H9 (cell line): ENCODE results near the gene SIGLEC1. TPM values are rescaled to one million over a fixed set of nuclear protein-coding genes. Genes with fewer than 3 reads are reported as not detected.

Experiments
- DNase-seq: peaks from one replicate; pipeline ENCODE4 v3.0.0-alpha.2; 2017
- H2AFZ ChIP-seq: one replicate; pipeline ENCODE4 v1.6.1; 2013; ENCODE audit warnings: mild to moderate bottlenecking, low read length, control low read depth, moderate library complexity
- H2AK5ac ChIP-seq: 2 replicates; pipeline ENCODE4 v1.6.1; 2013; ENCODE audit warnings: low read length, control low read depth, mixed read lengths; ENCODE audit not compliant: insufficient read length
- H2BK120ac ChIP-seq: one replicate; pipeline ENCODE4 v1.6.1; 2013; ENCODE audit warnings: low read depth, mild to moderate bottlenecking, low read length, control low read depth, inconsistent platforms; ENCODE audit not compliant: poor library complexity, severe bottlenecking
- H2BK12ac ChIP-seq: 2 replicates; pipeline ENCODE4 v1.6.1; 2013; ENCODE audit warnings: low read length, control low read depth, mixed read lengths, low read depth; ENCODE audit not compliant: insufficient read length
- H2BK15ac ChIP-seq: 2 replicates; pipeline ENCODE4 v1.6.1; 2013; ENCODE audit warnings: low read depth, low read length, control low read depth
- H2BK20ac ChIP-seq: one replicate; pipeline ENCODE4 v1.6.1; 2013; ENCODE audit warnings: low read depth, mild to moderate bottlenecking, low read length, control low read depth, inconsistent platforms; ENCODE audit not compliant: poor library complexity, severe bottlenecking
- H2BK5ac ChIP-seq: 2 replicates; pipeline ENCODE4 v1.6.1; 2013; ENCODE audit warnings: low read length, control low read depth, mixed read lengths; ENCODE audit not compliant: insufficient read length
- H3K14ac ChIP-seq: 2 replicates; pipeline ENCODE4 v1.6.1; 2013; ENCODE audit warnings: low read length, control low read depth; ENCODE audit not compliant: insufficient read depth
- H3K18ac ChIP-seq: 2 replicates; pipeline ENCODE4 v1.6.1; 2013; ENCODE audit warnings: low read depth, mild to moderate bottlenecking, mixed read lengths, low read length, control low read depth; ENCODE audit not compliant: insufficient read length
- H3K23ac ChIP-seq: 2 replicates; pipeline ENCODE4 v1.6.1; 2013; ENCODE audit warnings: low read length, control low read depth, mixed read lengths, low read depth; ENCODE audit not compliant: insufficient read length
- H3K23me2 ChIP-seq: 2 replicates; pipeline ENCODE4 v1.6.1; 2013; ENCODE audit warnings: low read depth, mild to moderate bottlenecking, mixed read lengths, low read length, control low read depth; ENCODE audit not compliant: insufficient read length, poor library complexity, severe bottlenecking
- H3K27ac ChIP-seq: 2 replicates; pipeline ENCODE4 v1.5.1; 2013; ENCODE audit warnings: low read length, control low read depth, mixed read lengths, low read depth; ENCODE audit not compliant: insufficient read length
- H3K27me3 ChIP-seq: 2 replicates; pipeline ENCODE4 v1.6.1; 2013; ENCODE audit warnings: low read length, control low read depth, inconsistent platforms; ENCODE audit not compliant: insufficient read depth
- H3K4ac ChIP-seq: 2 replicates; pipeline ENCODE4 v1.6.1; 2013; ENCODE audit warnings: low read depth, mild to moderate bottlenecking, control low read depth, inconsistent platforms, low read length, moderate library complexity
- H3K4me1 ChIP-seq: 2 replicates; pipeline ENCODE4 v1.6.1; 2013; ENCODE audit warnings: low read length, control low read depth, inconsistent platforms; ENCODE audit not compliant: insufficient read depth
- H3K4me2 ChIP-seq: 2 replicates; pipeline ENCODE4 v1.6.1; 2013; ENCODE audit warnings: low read length, control low read depth, mixed read lengths; ENCODE audit not compliant: insufficient read length, insufficient read depth
- H3K56ac ChIP-seq: 2 replicates; pipeline ENCODE4 v1.6.1; 2013; ENCODE audit warnings: low read depth, mild to moderate bottlenecking, mixed read lengths, low read length, control low read depth; ENCODE audit not compliant: insufficient read length
- H3K79me1 ChIP-seq: 2 replicates; pipeline ENCODE4 v1.6.1; 2013; ENCODE audit warnings: low read depth, mild to moderate bottlenecking, moderate library complexity, low read length, control low read depth, inconsistent platforms; ENCODE audit not compliant: insufficient read depth, poor library complexity, severe bottlenecking
- H3K79me2 ChIP-seq: 2 replicates; pipeline ENCODE4 v1.6.1; 2013; ENCODE audit warnings: low read length, control low read depth, inconsistent platforms; ENCODE audit not compliant: insufficient read depth
- H3K9ac ChIP-seq: 2 replicates; pipeline ENCODE4 v1.6.1; 2013; ENCODE audit warnings: low read length, control low read depth, mixed read lengths; ENCODE audit not compliant: insufficient read length; ENCODE audit errors: extremely low read depth
- H3K9me3 ChIP-seq: one replicate; pipeline ENCODE4 v1.6.1; 2013; ENCODE audit warnings: low read depth, low read length, inconsistent platforms; ENCODE audit not compliant: control insufficient read depth
- H3T11ph ChIP-seq: one replicate; pipeline ENCODE4 v1.6.1; 2013; ENCODE audit warnings: mild to moderate bottlenecking, low read length, control low read depth, inconsistent platforms
- H4K20me1 ChIP-seq: one replicate; pipeline ENCODE4 v1.6.1; 2013; ENCODE audit not compliant: control insufficient read depth, insufficient read length, insufficient read depth
- H4K5ac ChIP-seq: 2 replicates; pipeline ENCODE4 v1.6.1; 2013; ENCODE audit warnings: low read depth, mild to moderate bottlenecking, mixed read lengths, low read length, control low read depth; ENCODE audit not compliant: insufficient read length
- H4K8ac ChIP-seq: replicated peaks from 2 replicates; pipeline ENCODE4 v1.6.1; 2013; ENCODE audit warnings: low read length, control low read depth, mixed read lengths, low read depth; ENCODE audit not compliant: insufficient read length
- H4K91ac ChIP-seq: 2 replicates; pipeline ENCODE4 v1.6.1; 2013; ENCODE audit warnings: low read depth, mild to moderate bottlenecking, moderate library complexity, mixed read lengths, low read length, control low read depth; ENCODE audit not compliant: insufficient read length
- H3K27ac Mint-ChIP-seq, 3 experiments: 2 replicates in 2 of 3; 3 replicates in 1 of 3; pipeline ENCODE4 v1.8.0; 2020 to 2021; ENCODE audit warnings: mixed read lengths in 3 of 3, mild to moderate bottlenecking in 1 of 3, moderate library complexity in 1 of 3
- H3K27me3 Mint-ChIP-seq: 2 replicates; pipeline ENCODE4 v1.8.0; 2021; ENCODE audit warnings: low read depth, mild to moderate bottlenecking, moderate library complexity, mixed read lengths
- H3K36me3 Mint-ChIP-seq, 3 experiments: 2 replicates in 2 of 3; 3 replicates in 1 of 3; pipeline ENCODE4 v1.8.0; 2020 to 2021; ENCODE audit warnings: low read depth in 3 of 3, mixed read lengths in 3 of 3; ENCODE audit not compliant: insufficient read depth in 1 of 3
- H3K4me1 Mint-ChIP-seq, 2 experiments: 2 replicates each; pipeline ENCODE4 v1.8.0; 2020; ENCODE audit warnings: mixed read lengths in 2 of 2
- H3K4me3 Mint-ChIP-seq, 2 experiments: 2 replicates in 1 of 2; 3 replicates in 1 of 2; pipeline ENCODE4 v1.8.0; 2020 to 2021; ENCODE audit warnings: mild to moderate bottlenecking in 2 of 2, mixed read lengths in 2 of 2, moderate library complexity in 1 of 2
- H3K9me3 Mint-ChIP-seq, 2 experiments: 2 replicates in 1 of 2; 3 replicates in 1 of 2; pipeline ENCODE4 v1.8.0; 2020; ENCODE audit warnings: mild to moderate bottlenecking in 2 of 2, mixed read lengths in 2 of 2, moderate library complexity in 1 of 2
- WGBS: extraction: QIAGEN DNeasy Blood & Tissue Kit; methylation state at CpG from one replicate; pipeline ENCODE4 v1.1.7; 2013; ENCODE audit warnings: missing lambda C conversion rate, low lambda C conversion rate, mixed read lengths; ENCODE audit not compliant: insufficient read length; ENCODE audit errors: extremely low coverage; 5-methylcytosine and 5-hydroxymethylcytosine counted together
- total RNA-seq: library from RNA; stranded (reverse); gene quantifications from 2 replicates; pipeline ENCODE4 v1.2.1, GENCODE V29; 2021
- TF ChIP-seq, protein P1 (sequence below): fragments of 200-600 bp; sonication (generic); conservative IDR thresholded peaks from 3 replicates; pipeline ENCODE4 v1.8.0; 2021; ENCODE audit warnings: antibody characterized with exemption, mild to moderate bottlenecking

The SIGLEC1 gene
- total RNA-seq, 1 experiment from 2014 or later, result not detected

- H3K4me1 ChIP-seq, result no peaks in the 10 kb centered on the region
- no peak overlapping the region for H2AFZ ChIP-seq
- H3K4ac ChIP-seq, result no peak overlapping the region
- H3K79me2 ChIP-seq, result no peaks in the 10 kb centered on the region
- H3K56ac ChIP-seq, result no peak overlapping the region
- no peak overlapping the region for H3K9ac ChIP-seq
- no peak overlapping the region for H4K8ac ChIP-seq
- Mint-ChIP-seq H3K4me1 (peaks cover 5 to 25% of the 10 kb centered on the region in 2 experiments), H3K4me3 (no peak overlapping the region), H3K36me3 (no peaks in the 10 kb centered on the region), H3K9me3 (peaks cover 0 to 3% of the 10 kb centered on the region in 2 experiments; a peak in 2 of 5 replicates), H3K27ac (no peak overlapping the region; a peak in 1 of 7 replicates), H3K27me3 (peaks cover 64% of the 10 kb centered on the region)
- H2BK12ac ChIP-seq, result no peak overlapping the region
- no peak overlapping the region for H3K27ac ChIP-seq
- no peak overlapping the region for H2AK5ac ChIP-seq
- no peaks in the 10 kb centered on the region for H4K20me1 ChIP-seq
- no peaks in the 10 kb centered on the region for H3K23me2 ChIP-seq
- no peak overlapping the region for H3K4me2 ChIP-seq
- peak; percentile 17 for DNase-seq
- no peak overlapping the region for H2BK5ac ChIP-seq
- no peaks in the 10 kb centered on the region for H3K79me1 ChIP-seq
- TF ChIP-seq, protein P1, sequence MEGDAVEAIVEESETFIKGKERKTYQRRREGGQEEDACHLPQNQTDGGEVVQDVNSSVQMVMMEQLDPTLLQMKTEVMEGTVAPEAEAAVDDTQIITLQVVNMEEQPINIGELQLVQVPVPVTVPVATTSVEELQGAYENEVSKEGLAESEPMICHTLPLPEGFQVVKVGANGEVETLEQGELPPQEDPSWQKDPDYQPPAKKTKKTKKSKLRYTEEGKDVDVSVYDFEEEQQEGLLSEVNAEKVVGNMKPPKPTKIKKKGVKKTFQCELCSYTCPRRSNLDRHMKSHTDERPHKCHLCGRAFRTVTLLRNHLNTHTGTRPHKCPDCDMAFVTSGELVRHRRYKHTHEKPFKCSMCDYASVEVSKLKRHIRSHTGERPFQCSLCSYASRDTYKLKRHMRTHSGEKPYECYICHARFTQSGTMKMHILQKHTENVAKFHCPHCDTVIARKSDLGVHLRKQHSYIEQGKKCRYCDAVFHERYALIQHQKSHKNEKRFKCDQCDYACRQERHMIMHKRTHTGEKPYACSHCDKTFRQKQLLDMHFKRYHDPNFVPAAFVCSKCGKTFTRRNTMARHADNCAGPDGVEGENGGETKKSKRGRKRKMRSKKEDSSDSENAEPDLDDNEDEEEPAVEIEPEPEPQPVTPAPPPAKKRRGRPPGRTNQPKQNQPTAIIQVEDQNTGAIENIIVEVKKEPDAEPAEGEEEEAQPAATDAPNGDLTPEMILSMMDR, result no peak
- H3K18ac ChIP-seq, result no peak overlapping the region
- H2BK20ac ChIP-seq, result no peak overlapping the region
- H3K27me3 ChIP-seq, result no peaks in the 10 kb centered on the region; the same call in 1 of the 2 replicates
- H3K14ac ChIP-seq, result no peak overlapping the region
- no peak overlapping the region for H2BK15ac ChIP-seq
- H2BK120ac ChIP-seq, result no peak overlapping the region
- WGBS, result no CpG with 5 or more reads among the region's 3 CpGs
- no peak overlapping the region for H4K5ac ChIP-seq
- H4K91ac ChIP-seq, result no peak overlapping the region
- no peak overlapping the region for H3K23ac ChIP-seq
- H3T11ph ChIP-seq, result no peak overlapping the region
- H3K9me3 ChIP-seq, result no peaks in the 10 kb centered on the region
Observed at GRCh38 chr20:3728876-3729275, 16.5 kb upstream of the SIGLEC1 start.
